Measurements from ENCODE around the gene COL11A1.
"Not testable (repeated sequence)": the region's sequence is repeated elsewhere in the genome, so short reads cannot be mapped to it uniquely, and the experiment has no call there.

Gene COL11A1

DNA sequence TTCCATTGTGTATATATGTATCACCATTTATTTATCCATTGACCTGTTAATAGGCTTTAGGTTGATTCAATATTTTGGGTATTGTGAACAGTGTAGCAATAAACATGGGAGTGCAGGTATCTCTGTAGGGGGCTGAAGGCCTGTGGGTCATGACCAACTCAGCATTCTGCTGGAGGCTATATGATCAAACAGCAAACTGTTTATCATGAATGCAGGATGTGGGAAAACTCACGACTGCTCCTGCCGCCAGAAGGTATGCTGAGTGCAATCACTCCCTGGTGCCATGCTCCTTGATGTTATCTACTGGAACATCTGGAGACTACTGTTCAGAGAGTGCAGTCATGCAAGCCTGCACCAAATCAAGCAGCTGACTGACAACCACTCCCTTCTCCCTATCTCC lies 275.2 kb downstream of the COL11A1 start:
- H3K4me3 ChIP-seq (ENCODE audit: low read depth in 1 of 2, low read length in 2 of 2) = no peak overlapping the region
- no peaks in the 10 kb centered on the region for H3K27me3 ChIP-seq (ENCODE audit: control insufficient read depth in 1 of 2, insufficient read depth in 2 of 2, low read length in 2 of 2)
- no peak overlapping the region for H3K27ac ChIP-seq (ENCODE audit: low read depth, low read length)
- no peaks in the 10 kb centered on the region for H3K9me3 ChIP-seq (ENCODE audit: low read length)
- no peaks in the 10 kb centered on the region for H3K36me3 ChIP-seq (ENCODE audit: insufficient read depth, low read length)
- no peak overlapping the region for H3K9ac ChIP-seq (ENCODE audit: low read length)
- H3K4me1 ChIP-seq (ENCODE audit: insufficient read depth, low read length) = no peaks in the 10 kb centered on the region

DNA sequence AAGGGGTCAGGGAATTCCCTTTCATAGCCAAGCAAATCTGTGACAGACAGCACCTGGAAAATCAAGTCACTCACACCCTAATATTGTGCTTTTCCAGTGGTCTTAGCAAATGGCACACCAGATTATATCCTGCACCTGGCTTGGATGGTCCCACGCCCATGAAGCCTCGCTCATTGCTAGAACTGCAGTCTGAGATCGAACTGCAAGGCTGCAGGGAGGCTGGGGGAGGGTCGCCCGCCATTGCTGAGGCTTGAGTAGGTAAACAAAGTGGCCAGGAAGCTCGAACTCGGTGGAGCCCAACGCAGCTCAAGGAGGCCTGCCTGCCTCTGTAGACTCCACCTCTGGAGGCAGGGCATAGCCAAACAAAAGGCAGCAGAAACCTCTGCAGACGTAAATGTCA lies 281.6 kb downstream of the COL11A1 start:
- H3K9me3 ChIP-seq (ENCODE audit: low read length); H3K9ac ChIP-seq (ENCODE audit: low read length); H3K4me3 ChIP-seq (ENCODE audit: low read depth in 1 of 2, low read length in 2 of 2); H3K27me3 ChIP-seq (ENCODE audit: control insufficient read depth in 1 of 2, insufficient read depth in 2 of 2, low read length in 2 of 2); H3K36me3 ChIP-seq (ENCODE audit: insufficient read depth, low read length); H3K27ac ChIP-seq (ENCODE audit: low read depth, low read length); H3K4me1 ChIP-seq (ENCODE audit: insufficient read depth, low read length): not testable (repeated sequence)
